Suprapubic skin (tissue), 4 donors: ENCODE results near the gene XAB2. TPM values are rescaled to one million over a fixed set of nuclear protein-coding genes. Genes with fewer than 3 reads are reported as not detected.

Source experiments
- DNase-seq, 2 donors: peaks; one replicate each; pipeline ENCODE4 v3.0.0-alpha.2; 2019; ENCODE audit warnings: low spot score in 2 of 2
- H3K27ac ChIP-seq: fragments of 200-600 bp; sonication (generic); one replicate; pipeline ENCODE4 v1.5.1; 2019
- H3K27me3 ChIP-seq: fragments of 200-600 bp; sonication (generic); one replicate; pipeline ENCODE4 v1.5.1; 2019
- H3K36me3 ChIP-seq: fragments of 200-600 bp; sonication (generic); one replicate; pipeline ENCODE4 v1.5.1; 2019
- H3K4me1 ChIP-seq: fragments of 200-600 bp; sonication (generic); one replicate; pipeline ENCODE4 v1.5.1; 2019
- H3K4me3 ChIP-seq: fragments of 200-600 bp; sonication (generic); one replicate; pipeline ENCODE4 v1.5.1; 2019; ENCODE audit warnings: mild to moderate bottlenecking
- H3K9me3 ChIP-seq: fragments of 200-600 bp; sonication (generic); one replicate; pipeline ENCODE4 v1.5.1; 2019
- CTCF ChIP-seq, 2 donors: fragments of 200-600 bp in 1 of 2; fragments of 450-650 bp in 1 of 2; sonication (generic) in 1 of 2; IDR thresholded peaks; one replicate each; pipeline ENCODE4 v1.5.1; 2016 to 2019; ENCODE audit warnings: antibody characterized with exemption in 2 of 2, mild to moderate bottlenecking in 1 of 2, moderate library complexity in 1 of 2
- EP300 ChIP-seq: sonication (generic); formaldehyde crosslinking; IDR thresholded peaks from one replicate; pipeline ENCODE4 v1.6.1; 2017; ENCODE audit warnings: antibody characterized with exemption
- POLR2A ChIP-seq, 2 donors: fragments of 450-650 bp; IDR thresholded peaks; one replicate each; pipeline ENCODE4 v1.6.1; 2017; ENCODE audit warnings: antibody characterized with exemption in 2 of 2, mild to moderate bottlenecking in 2 of 2, moderate library complexity in 2 of 2
- POLR2AphosphoS5 ChIP-seq, 3 donors: sonication (generic); formaldehyde crosslinking; IDR thresholded peaks; one replicate each; pipeline ENCODE4 v1.6.1; 2017; ENCODE audit warnings: antibody characterized with exemption in 3 of 3
- whole genome bisulfite sequencing: methylation state at CpG from one replicate; pipeline ENCODE4 v1.1.5; 2018; 5-methylcytosine and 5-hydroxymethylcytosine counted together
- total RNA-seq, 4 donors: library from RNA; depleted of rRNA; stranded (reverse); fragments of >200 nt; gene quantifications; one replicate each; pipeline ENCODE4 v1.1.0, GENCODE V29; 2016

XAB2 gene
- total RNA-seq, 4 donors from 2014 or later, result 45.1 to 68.2 (median 55.5) TPM

GRCh38 chr19:7628589-7629311, 595 bp downstream of the XAB2 start:
- peaks cover 34% of the 10 kb centered on the region for H3K4me1 ChIP-seq
- no peak for DNase-seq
- H3K9me3 ChIP-seq, result no peaks in the 10 kb centered on the region
- no peaks in the 10 kb centered on the region for H3K27me3 ChIP-seq
- TF ChIP-seq EP300 (no peak), CTCF (IDR thresholded peaks at IDR 0.05) (no peak), POLR2AphosphoS5 (IDR thresholded peaks at IDR 0.05) (no peak), POLR2A (IDR thresholded peaks at IDR 0.05) (no peak)
- WGBS, result 6% methylated on average over 13 of the region's 15 CpGs
- H3K27ac ChIP-seq, result peak overlapping the region; percentile 82
- H3K4me3 ChIP-seq, result peak overlapping the region; percentile 87
- peaks cover 38% of the 10 kb centered on the region for H3K36me3 ChIP-seq

GRCh38 chr19:7627166-7627565, 2.2 kb downstream of the XAB2 start:
- Histone ChIP-seq H3K27me3 (no peaks in the 10 kb centered on the region), H3K4me3 (no peak overlapping the region), H3K9me3 (no peaks in the 10 kb centered on the region), H3K4me1 (peaks cover 34% of the 10 kb centered on the region), H3K27ac (no peak overlapping the region), H3K36me3 (peaks cover 46% of the 10 kb centered on the region)
- no peak for DNase-seq
- 90% methylated on average over 22 of the region's 24 CpGs for WGBS
- TF ChIP-seq CTCF (IDR thresholded peaks at IDR 0.05) (no peak), POLR2A (IDR thresholded peaks at IDR 0.05) (no peak), EP300 (no peak), POLR2AphosphoS5 (IDR thresholded peaks at IDR 0.05) (no peak)

- 92% methylated on average over 13 of the region's 34 CpGs for WGBS
- TF ChIP-seq POLR2A (IDR thresholded peaks at IDR 0.05) (no peak), EP300 (no peak), CTCF (IDR thresholded peaks at IDR 0.05) (no peak), POLR2AphosphoS5 (IDR thresholded peaks at IDR 0.05) (no peak)
- no peak for DNase-seq
- Histone ChIP-seq H3K9me3 (no peaks in the 10 kb centered on the region), H3K4me3 (no peak overlapping the region), H3K27me3 (no peaks in the 10 kb centered on the region), H3K36me3 (peaks cover 56% of the 10 kb centered on the region), H3K27ac (no peak overlapping the region), H3K4me1 (peaks cover 27% of the 10 kb centered on the region)
These were observed 3.5 kb downstream of the XAB2 start for GRCh38 chr19:7625763-7626372.

- peaks cover 28% of the 10 kb centered on the region for H3K4me1 ChIP-seq
- WGBS, result 88% methylated on average over 17 of the region's 17 CpGs
- H3K36me3 ChIP-seq, result peaks cover 67% of the 10 kb centered on the region
These were observed 4.5 kb downstream of the XAB2 start for GRCh38 chr19:7624810-7625209.

More at GRCh38 chr19:7624810-7625209, 4.5 kb downstream of the XAB2 start:
- no peak overlapping the region for H3K27ac ChIP-seq
- DNase-seq, result no peak
- TF ChIP-seq CTCF (IDR thresholded peaks at IDR 0.05) (no peak), POLR2AphosphoS5 (IDR thresholded peaks at IDR 0.05) (no peak), EP300 (no peak), POLR2A (IDR thresholded peaks at IDR 0.05) (no peak)
- no peak overlapping the region for H3K4me3 ChIP-seq
- H3K27me3 ChIP-seq, result no peaks in the 10 kb centered on the region
- H3K9me3 ChIP-seq, result no peaks in the 10 kb centered on the region
